OCI-LY7 (cell line): Measurements from ENCODE around the gene ZNF276. TPM values are rescaled to one million over a fixed set of nuclear protein-coding genes. Genes with fewer than 3 reads are reported as not detected.

ENCODE experiments used
- BruUV-seq: library from RNA; stranded (reverse); fragments of 400-500 nt; replicated peaks from 2 replicates; lab custom pipeline; 2021; lab: Mats Ljungman, UMichigan
- CTCF ChIA-PET: fragments of 300-600 bp; sonication (Branson Sonifier 250); formaldehyde crosslinking; loops from one replicate; lab custom pipeline; 2022; ENCODE audit warnings: antibody characterized with exemption; ENCODE audit not compliant: unreplicated experiment; lab: Charles Lee
- POLR2A ChIA-PET: fragments of 300-600 bp; sonication (Branson Sonifier 250); formaldehyde crosslinking; loops from one replicate; lab custom pipeline; 2022; ENCODE audit warnings: antibody characterized with exemption; lab: Charles Lee
- DNase-seq: peaks from one replicate; pipeline ENCODE4 v3.0.0-alpha.2; 2015; ENCODE audit warnings: low spot score
- H2AFZ ChIP-seq: fragments of 200-600 bp; sonication (generic), shearing (Covaris generic); 2 replicates; pipeline ENCODE4 v1.6.1; 2014; ENCODE audit warnings: mild to moderate bottlenecking, antibody characterized with exemption, low read length, moderate library complexity
- H3K27ac ChIP-seq: fragments of 200-600 bp; sonication (generic); 2 replicates; pipeline ENCODE4 v1.5.1; 2014; ENCODE audit warnings: mixed run types, low read depth, mild to moderate bottlenecking, moderate library complexity, low read length, inconsistent platforms; ENCODE audit not compliant: poor library complexity, severe bottlenecking
- H3K36me3 ChIP-seq: fragments of 200-600 bp; sonication (generic); 2 replicates; pipeline ENCODE4 v1.6.1; 2014; ENCODE audit warnings: mild to moderate bottlenecking, antibody characterized with exemption, low read length, moderate library complexity, mixed read lengths; ENCODE audit not compliant: insufficient read depth
- H3K4me1 ChIP-seq: fragments of 200-600 bp; sonication (generic); 2 replicates; pipeline ENCODE4 v1.5.1; 2014; ENCODE audit warnings: mild to moderate bottlenecking, low read length; ENCODE audit not compliant: insufficient read depth, poor library complexity, severe bottlenecking
- H3K4me2 ChIP-seq: fragments of 200-600 bp; sonication (generic); 2 replicates; pipeline ENCODE4 v1.6.1; 2014; ENCODE audit warnings: mild to moderate bottlenecking, low read length
- H3K4me3 ChIP-seq: fragments of 200-600 bp; sonication (generic); 2 replicates; pipeline ENCODE4 v1.5.1; 2014; ENCODE audit warnings: mild to moderate bottlenecking, low read depth, low read length; ENCODE audit not compliant: poor library complexity, severe bottlenecking
- H3K79me2 ChIP-seq: fragments of 200-600 bp; sonication (generic); 2 replicates; pipeline ENCODE4 v1.6.1; 2016; ENCODE audit warnings: low read depth, mild to moderate bottlenecking, low read length, moderate library complexity, mixed read lengths; ENCODE audit not compliant: insufficient read depth
- H3K9me2 ChIP-seq: fragments of 200-600 bp; sonication (generic); 2 replicates; pipeline ENCODE4 v1.6.1; 2016; ENCODE audit warnings: mild to moderate bottlenecking, low read length, mixed read lengths; ENCODE audit not compliant: insufficient read depth
- H3K9me3 ChIP-seq: fragments of 200-600 bp; sonication (generic); 2 replicates; pipeline ENCODE4 v1.6.1; 2014; ENCODE audit warnings: mild to moderate bottlenecking, mixed run types, low read length, mixed read lengths
- H4K20me1 ChIP-seq: fragments of 200-600 bp; sonication (generic); 2 replicates; pipeline ENCODE4 v1.6.1; 2014; ENCODE audit warnings: mild to moderate bottlenecking, antibody characterized with exemption, low read length, moderate library complexity, mixed read lengths; ENCODE audit not compliant: insufficient read depth
- EZH2phosphoT487 ChIP-seq: fragments of 200-600 bp; sonication (generic); IDR thresholded peaks from 2 replicates; pipeline ENCODE4 v1.6.1; 2018; ENCODE audit warnings: low read depth, borderline replicate concordance, mild to moderate bottlenecking, mixed run types, antibody characterized with exemption, low read length, moderate library complexity, mixed read lengths
- intact Hi-C: fragments of 100-400 bp; cut with micrococcal nuclease; formaldehyde crosslinking; loops from one replicate; pipeline ENCODE4 v1.10.0; 2022; ENCODE audit not compliant: unreplicated experiment
- total RNA-seq, 2 experiments: library from RNA; depleted of rRNA in 1 of 2; stranded (reverse); fragments of >200 nt in 1 of 2; shearing (Covaris generic) in 1 of 2; gene quantifications; 2 replicates each; pipeline ENCODE4 v1.2.3, GENCODE V29; 2014 to 2022
- TF ChIP-seq, protein P1 (sequence below): fragments of 200-600 bp; sonication (generic); conservative IDR thresholded peaks from 2 replicates; pipeline ENCODE4 v1.5.1; 2014; ENCODE audit warnings: mild to moderate bottlenecking, antibody characterized with exemption, low read length, moderate library complexity, mixed read lengths

ZNF276 gene
- total RNA-seq, 2 experiments from 2014 or later, result 27.4 to 30.8 TPM

DNA sequence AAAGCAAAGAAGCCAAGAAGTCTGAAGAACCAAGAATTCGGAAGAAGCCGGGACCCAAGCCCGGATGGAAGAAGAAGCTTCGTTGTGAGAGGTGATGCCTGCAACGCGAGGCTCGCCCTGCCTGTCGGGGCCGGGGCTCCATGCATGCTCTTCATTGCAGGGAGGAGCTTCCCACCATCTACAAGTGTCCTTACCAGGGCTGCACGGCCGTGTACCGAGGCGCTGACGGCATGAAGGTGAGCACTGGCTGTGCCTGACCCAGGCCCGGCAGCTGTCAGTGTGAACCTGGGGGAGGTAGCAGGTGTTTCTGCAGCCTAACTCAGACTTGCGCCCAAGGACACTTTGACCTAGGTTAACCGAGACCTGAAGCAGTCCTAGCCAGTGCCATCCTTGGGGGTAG is 12.0 kb downstream of the ZNF276 start:
- Histone ChIP-seq H3K79me2 (no peaks in the 10 kb centered on the region), H2AFZ (no peak overlapping the region), H3K27ac (no peak overlapping the region), H3K4me2 (no peak overlapping the region), H3K9me2 (no peaks in the 10 kb centered on the region), H3K9me3 (no peaks in the 10 kb centered on the region), H3K4me1 (no peaks in the 10 kb centered on the region), H3K4me3 (no peak overlapping the region), H4K20me1 (no peaks in the 10 kb centered on the region), H3K36me3 (peaks cover 90% of the 10 kb centered on the region)
- TF ChIP-seq EZH2phosphoT487, result no peak
- TF ChIP-seq, protein P1, sequence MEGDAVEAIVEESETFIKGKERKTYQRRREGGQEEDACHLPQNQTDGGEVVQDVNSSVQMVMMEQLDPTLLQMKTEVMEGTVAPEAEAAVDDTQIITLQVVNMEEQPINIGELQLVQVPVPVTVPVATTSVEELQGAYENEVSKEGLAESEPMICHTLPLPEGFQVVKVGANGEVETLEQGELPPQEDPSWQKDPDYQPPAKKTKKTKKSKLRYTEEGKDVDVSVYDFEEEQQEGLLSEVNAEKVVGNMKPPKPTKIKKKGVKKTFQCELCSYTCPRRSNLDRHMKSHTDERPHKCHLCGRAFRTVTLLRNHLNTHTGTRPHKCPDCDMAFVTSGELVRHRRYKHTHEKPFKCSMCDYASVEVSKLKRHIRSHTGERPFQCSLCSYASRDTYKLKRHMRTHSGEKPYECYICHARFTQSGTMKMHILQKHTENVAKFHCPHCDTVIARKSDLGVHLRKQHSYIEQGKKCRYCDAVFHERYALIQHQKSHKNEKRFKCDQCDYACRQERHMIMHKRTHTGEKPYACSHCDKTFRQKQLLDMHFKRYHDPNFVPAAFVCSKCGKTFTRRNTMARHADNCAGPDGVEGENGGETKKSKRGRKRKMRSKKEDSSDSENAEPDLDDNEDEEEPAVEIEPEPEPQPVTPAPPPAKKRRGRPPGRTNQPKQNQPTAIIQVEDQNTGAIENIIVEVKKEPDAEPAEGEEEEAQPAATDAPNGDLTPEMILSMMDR, result no peak
- CTCF ChIA-PET, result no interaction called here
- intact Hi-C loops, result no loop called here
- BruUV-seq, result no TSS peak
- DNase-seq, result no peak
- POLR2A ChIA-PET, result no interaction called here

DNA sequence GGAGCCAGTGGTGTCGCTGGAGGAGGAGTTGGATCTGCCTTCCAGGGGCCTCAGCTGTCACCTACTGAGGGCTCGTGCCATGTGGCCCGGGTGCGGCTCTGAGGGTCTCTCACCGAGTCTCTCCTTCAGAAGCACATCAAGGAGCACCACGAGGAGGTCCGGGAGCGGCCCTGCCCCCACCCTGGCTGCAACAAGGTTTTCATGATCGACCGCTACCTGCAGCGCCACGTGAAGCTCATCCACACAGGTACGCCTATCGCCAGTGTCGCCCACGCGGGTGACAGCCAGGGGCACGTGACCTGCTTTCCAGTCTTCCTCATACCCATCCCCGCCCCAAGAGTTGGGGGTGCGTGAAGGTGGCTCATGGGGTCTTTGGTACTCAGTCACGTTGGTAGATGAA is 12.5 kb downstream of the ZNF276 start:
- H2AFZ ChIP-seq, result no peak overlapping the region
- POLR2A ChIA-PET, result no interaction called here
- no peak overlapping the region for H3K4me2 ChIP-seq
- intact Hi-C loops, result no loop called here
- no TSS peak for BruUV-seq
- H3K4me1 ChIP-seq, result no peaks in the 10 kb centered on the region
- no peaks in the 10 kb centered on the region for H3K79me2 ChIP-seq
- H3K9me3 ChIP-seq, result no peaks in the 10 kb centered on the region
- CTCF ChIA-PET, result no interaction called here
- no peak for DNase-seq
- H3K9me2 ChIP-seq, result no peaks in the 10 kb centered on the region
- H3K27ac ChIP-seq, result no peak overlapping the region
- no peak overlapping the region for H3K4me3 ChIP-seq
- no peaks in the 10 kb centered on the region for H4K20me1 ChIP-seq
- no peak for TF ChIP-seq EZH2phosphoT487
- TF ChIP-seq, protein P1, result no peak
- H3K36me3 ChIP-seq, result peaks cover 93% of the 10 kb centered on the region

DNA sequence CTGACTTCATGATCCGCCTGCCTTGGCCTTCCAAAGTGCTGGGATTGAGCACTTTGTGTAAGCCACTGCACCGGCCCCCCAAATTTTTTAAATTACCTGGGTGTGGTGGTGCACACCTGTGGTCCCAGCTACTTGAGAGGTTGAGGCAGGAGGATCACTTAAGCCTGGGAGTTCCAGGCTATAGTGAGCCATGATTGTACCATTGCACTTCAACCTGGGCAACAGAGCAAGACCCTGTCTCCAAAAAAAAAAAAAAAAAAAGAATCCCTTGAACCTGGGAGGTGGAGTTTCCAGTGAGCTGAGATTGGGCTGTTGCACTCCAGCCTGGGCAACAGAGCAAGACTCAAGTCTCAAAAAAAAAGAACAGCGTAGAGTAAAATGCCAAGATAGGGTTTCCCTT is 15.2 kb downstream of the ZNF276 start:
- peaks cover 98% of the 10 kb centered on the region for H3K36me3 ChIP-seq
- DNase-seq, result no peak
- H3K9me2 ChIP-seq, result no peaks in the 10 kb centered on the region
- no peak overlapping the region for H3K4me3 ChIP-seq
- BruUV-seq, result no TSS peak
- no peaks in the 10 kb centered on the region for H3K4me1 ChIP-seq
- ChIA-PET CTCF (interaction anchor here (0.6 kb wide), 1 partner anchor 116 kb away, joined by 3 read pairs; no protein-coding TSS in a partner anchor), POLR2A (interaction anchor here (0.7 kb wide), 1 partner anchor 31 kb away, joined by 3 read pairs; no protein-coding TSS in a partner anchor)
- no peak overlapping the region for H2AFZ ChIP-seq
- TF ChIP-seq EZH2phosphoT487, result no peak
- TF ChIP-seq, protein P1, result no peak
- no peaks in the 10 kb centered on the region for H3K9me3 ChIP-seq
- intact Hi-C loops, result no loop called here
- no peak overlapping the region for H3K27ac ChIP-seq
- no peak overlapping the region for H3K4me2 ChIP-seq
- H3K79me2 ChIP-seq, result no peaks in the 10 kb centered on the region
- H4K20me1 ChIP-seq, result no peaks in the 10 kb centered on the region
